ENCODE results near the gene ECHDC1. TPM values are rescaled to one million over a fixed set of nuclear protein-coding genes. Genes with fewer than 3 reads are reported as not detected.

ECHDC1 gene
- total RNA-seq, 1 experiment from 2014 or later: 47.2 TPM

GRCh38 chr6:127352524-127352923 lies 9.1 kb upstream of the ECHDC1 start:
- ChIA-PET CTCF (no interaction called here), POLR2A (interaction anchor here (1.1 kb wide), 1 partner anchor 9 kb away, joined by 3 read pairs; no protein-coding TSS in a partner anchor), RAD21 (ENCODE audit: low non-redundant PET in 1 of 2, low total read pairs in 2 of 2, uncharacterized antibody in 2 of 2, unreplicated experiment in 2 of 2) (no interaction called here)
- H3K4me3 ChIP-seq (replicated peaks in 1 of 2; ENCODE audit: low read depth in 1 of 2, low read length in 2 of 2): no peak overlapping the region
- H3K36me3 ChIP-seq (ENCODE audit: control insufficient read depth in 1 of 2, insufficient read depth in 2 of 2, low read length in 2 of 2): no peaks in the 10 kb centered on the region
- H3K9ac ChIP-seq (ENCODE audit: low read length): no peak overlapping the region
- TF ChIP-seq ZNF274 (IDR thresholded peaks at IDR 0.05; ENCODE audit: low read depth, low read length) (no peak), EGR1 (IDR thresholded peaks at IDR 0.05; ENCODE audit: low read depth) (no peak), ELF1 (IDR thresholded peaks at IDR 0.05; ENCODE audit: borderline replicate concordance, low read depth) (no peak), TCF7L2 (IDR thresholded peaks at IDR 0.05; ENCODE audit: borderline replicate concordance, extremely low read depth, insufficient read depth, insufficient read length) (no peak), RAD21 (IDR thresholded peaks at IDR 0.05; ENCODE audit: low read depth) (no peak), YY1 (IDR thresholded peaks at IDR 0.05; ENCODE audit: extremely low read depth, insufficient replicate concordance, low read depth, low read length) (no peak)
- TF ChIP-seq, protein P1, sequence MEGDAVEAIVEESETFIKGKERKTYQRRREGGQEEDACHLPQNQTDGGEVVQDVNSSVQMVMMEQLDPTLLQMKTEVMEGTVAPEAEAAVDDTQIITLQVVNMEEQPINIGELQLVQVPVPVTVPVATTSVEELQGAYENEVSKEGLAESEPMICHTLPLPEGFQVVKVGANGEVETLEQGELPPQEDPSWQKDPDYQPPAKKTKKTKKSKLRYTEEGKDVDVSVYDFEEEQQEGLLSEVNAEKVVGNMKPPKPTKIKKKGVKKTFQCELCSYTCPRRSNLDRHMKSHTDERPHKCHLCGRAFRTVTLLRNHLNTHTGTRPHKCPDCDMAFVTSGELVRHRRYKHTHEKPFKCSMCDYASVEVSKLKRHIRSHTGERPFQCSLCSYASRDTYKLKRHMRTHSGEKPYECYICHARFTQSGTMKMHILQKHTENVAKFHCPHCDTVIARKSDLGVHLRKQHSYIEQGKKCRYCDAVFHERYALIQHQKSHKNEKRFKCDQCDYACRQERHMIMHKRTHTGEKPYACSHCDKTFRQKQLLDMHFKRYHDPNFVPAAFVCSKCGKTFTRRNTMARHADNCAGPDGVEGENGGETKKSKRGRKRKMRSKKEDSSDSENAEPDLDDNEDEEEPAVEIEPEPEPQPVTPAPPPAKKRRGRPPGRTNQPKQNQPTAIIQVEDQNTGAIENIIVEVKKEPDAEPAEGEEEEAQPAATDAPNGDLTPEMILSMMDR (IDR thresholded peaks at IDR 0.05 in 2 of 3, conservative IDR thresholded peaks at IDR 0.05 in 1 of 3; ENCODE audit: borderline replicate concordance in 1 of 3, insufficient read depth in 1 of 3, low read depth in 2 of 3, low read length in 2 of 3): no peak
- no peaks in the 10 kb centered on the region for H3K9me3 ChIP-seq (ENCODE audit: control insufficient read depth in 1 of 2, insufficient read depth in 1 of 2, low read depth in 1 of 2, low read length in 2 of 2)
- H3K4me2 ChIP-seq (ENCODE audit: low read length): no peak overlapping the region
- BruUV-seq (replicated peaks): no TSS peak
- H3K9me2 ChIP-seq (ENCODE audit: insufficient read depth): no peaks in the 10 kb centered on the region
- no peak overlapping the region for H3K27ac ChIP-seq (ENCODE audit: low read depth, low read length)
- intact Hi-C loops (cut with micrococcal nuclease): no loop called here
- no peak overlapping the region for H2AFZ ChIP-seq (ENCODE audit: low read depth, low read length, poor library complexity, severe bottlenecking)
- DNase-seq (ENCODE audit: low read depth, low spot score) (no peak), ATAC-seq (no peak)
- H3K79me2 ChIP-seq (ENCODE audit: insufficient read depth, low read length): no peaks in the 10 kb centered on the region
- no peaks in the 10 kb centered on the region for H3K4me1 ChIP-seq (ENCODE audit: control insufficient read depth in 1 of 2, insufficient read depth in 2 of 2, low read length in 2 of 2)
- H4K20me1 ChIP-seq (ENCODE audit: insufficient read depth): no peaks in the 10 kb centered on the region
- no peaks in the 10 kb centered on the region for H3K27me3 ChIP-seq (ENCODE audit: insufficient read depth, low read length)

GRCh38 chr6:127349980-127350379 lies 6.6 kb upstream of the ECHDC1 start:
- no peaks in the 10 kb centered on the region for H3K27me3 ChIP-seq (ENCODE audit: insufficient read depth, low read length)
- no peaks in the 10 kb centered on the region for H3K9me3 ChIP-seq (ENCODE audit: control insufficient read depth in 1 of 2, insufficient read depth in 1 of 2, low read depth in 1 of 2, low read length in 2 of 2)
- RAD21 ChIA-PET (ENCODE audit: low non-redundant PET in 1 of 2, low total read pairs in 2 of 2, uncharacterized antibody in 2 of 2, unreplicated experiment in 2 of 2): no interaction called here
- DNase-seq (ENCODE audit: low read depth, low spot score) (no peak), ATAC-seq (no peak)
- H3K27ac ChIP-seq (ENCODE audit: low read depth, low read length): no peak overlapping the region
- H3K4me3 ChIP-seq (replicated peaks in 1 of 2; ENCODE audit: low read depth in 1 of 2, low read length in 2 of 2): no peak overlapping the region
- H4K20me1 ChIP-seq (ENCODE audit: insufficient read depth): no peaks in the 10 kb centered on the region
- BruUV-seq (replicated peaks): no TSS peak
- intact Hi-C loops (cut with micrococcal nuclease): no loop called here
- H3K4me1 ChIP-seq (ENCODE audit: control insufficient read depth in 1 of 2, insufficient read depth in 2 of 2, low read length in 2 of 2): peaks cover 4 to 8% of the 10 kb centered on the region in 2 experiments; a peak in 3 of 4 replicates
- POLR2A ChIA-PET: no interaction called here
- no peak overlapping the region for H3K4me2 ChIP-seq (ENCODE audit: low read length)
- no peaks in the 10 kb centered on the region for H3K36me3 ChIP-seq (ENCODE audit: control insufficient read depth in 1 of 2, insufficient read depth in 2 of 2, low read length in 2 of 2)
- peaks cover 8% of the 10 kb centered on the region for H3K79me2 ChIP-seq (ENCODE audit: insufficient read depth, low read length)
- CTCF ChIA-PET: no interaction called here
- H2AFZ ChIP-seq (ENCODE audit: low read depth, low read length, poor library complexity, severe bottlenecking): no peak overlapping the region
- H3K9me2 ChIP-seq (ENCODE audit: insufficient read depth): no peaks in the 10 kb centered on the region
- no peak overlapping the region for H3K9ac ChIP-seq (ENCODE audit: low read length)
- no peak for TF ChIP-seq ZFX (IDR thresholded peaks at IDR 0.05)
- TF ChIP-seq, protein P1 (IDR thresholded peaks at IDR 0.05 in 2 of 3, conservative IDR thresholded peaks at IDR 0.05 in 1 of 3; ENCODE audit: borderline replicate concordance in 1 of 3, insufficient read depth in 1 of 3, low read depth in 2 of 3, low read length in 2 of 3): no peak
- no peak for TF ChIP-seq EGR1 (IDR thresholded peaks at IDR 0.05; ENCODE audit: low read depth)
- no peak for TF ChIP-seq ATF3 (IDR thresholded peaks at IDR 0.05)
- TF ChIP-seq ZNF274 (IDR thresholded peaks at IDR 0.05; ENCODE audit: low read depth, low read length): no peak
- no peak for TF ChIP-seq SRF (IDR thresholded peaks at IDR 0.05; ENCODE audit: low read depth)
- no peak for TF ChIP-seq SP1 (IDR thresholded peaks at IDR 0.05; ENCODE audit: low read depth)
- TF ChIP-seq EZH2 (IDR thresholded peaks at IDR 0.05): no peak
- no peak for TF ChIP-seq POLR2A (IDR thresholded peaks at IDR 0.05; ENCODE audit: borderline replicate concordance, extremely low read depth, insufficient read depth, insufficient read length)
- TF ChIP-seq TCF7L2 (IDR thresholded peaks at IDR 0.05; ENCODE audit: borderline replicate concordance, extremely low read depth, insufficient read depth, insufficient read length): no peak
- TF ChIP-seq ELF1 (IDR thresholded peaks at IDR 0.05; ENCODE audit: borderline replicate concordance, low read depth): no peak

Data from HCT116 (cell line).